ENCODE measurements around the gene KCNG1. TPM values are rescaled to one million over a fixed set of nuclear protein-coding genes. Genes with fewer than 3 reads are reported as not detected.
"Not testable (repeated sequence)": the region's sequence is repeated elsewhere in the genome, so short reads cannot be mapped to it uniquely, and the experiment has no call there.

KCNG1 gene
- total RNA-seq, 1 experiment from 2014 or later = 2.4 TPM

DNA sequence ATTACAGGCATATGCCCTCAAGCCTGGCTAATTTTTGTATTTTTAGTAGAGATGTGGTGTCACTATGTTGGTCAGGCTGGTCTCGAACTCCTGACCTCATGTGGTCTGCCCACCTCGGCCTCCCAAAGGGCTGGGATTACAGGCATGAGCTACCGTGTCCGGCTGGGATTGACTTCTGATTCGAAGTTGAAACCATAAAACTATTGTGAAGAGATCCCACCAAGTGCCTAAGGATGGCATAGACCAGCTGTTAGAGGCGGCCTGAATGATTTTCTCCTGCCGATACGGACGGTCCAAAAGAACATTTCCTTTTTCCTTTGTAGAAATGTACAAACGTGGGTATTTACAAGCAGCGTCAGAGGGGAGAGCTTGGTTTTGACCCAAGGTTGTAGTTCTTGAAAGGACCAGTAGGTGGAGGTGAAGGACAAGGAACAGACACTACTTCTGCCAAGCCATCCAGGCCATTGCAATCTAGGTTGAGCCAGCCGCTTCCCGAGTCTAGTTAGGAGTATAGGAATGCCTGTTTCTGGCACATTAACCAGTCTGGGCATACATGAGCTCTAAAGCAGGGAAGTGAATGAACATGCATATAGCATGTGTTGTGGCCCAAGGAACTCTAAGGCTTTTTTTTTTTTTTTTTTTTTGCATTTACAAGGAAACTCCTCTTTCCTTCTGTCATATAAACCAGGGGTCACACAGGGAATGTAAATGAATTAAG is 35.3 kb downstream of the KCNG1 start:
- DNase-seq (ENCODE audit: low read depth) = peak; percentile 91

DNA sequence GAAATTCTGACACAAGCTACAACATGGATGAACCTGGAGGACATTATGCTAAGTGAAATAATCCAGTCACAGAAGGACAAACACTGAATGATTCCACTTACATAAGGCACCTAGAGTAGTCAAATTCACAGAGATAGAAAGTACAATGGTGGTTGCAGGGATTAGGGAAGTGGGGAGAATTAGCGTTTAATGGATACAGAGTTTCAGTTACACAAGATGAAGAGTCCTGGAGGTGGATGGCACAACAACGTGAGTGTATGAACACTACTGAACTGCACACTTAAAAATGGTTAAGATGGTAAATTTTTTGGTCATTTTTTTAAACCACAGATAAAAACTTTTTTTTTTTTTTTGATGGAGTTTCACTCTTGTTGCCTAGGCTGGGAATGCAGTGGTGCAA is 39.6 kb downstream of the KCNG1 start:
- no peak for DNase-seq (ENCODE audit: low read depth)

DNA sequence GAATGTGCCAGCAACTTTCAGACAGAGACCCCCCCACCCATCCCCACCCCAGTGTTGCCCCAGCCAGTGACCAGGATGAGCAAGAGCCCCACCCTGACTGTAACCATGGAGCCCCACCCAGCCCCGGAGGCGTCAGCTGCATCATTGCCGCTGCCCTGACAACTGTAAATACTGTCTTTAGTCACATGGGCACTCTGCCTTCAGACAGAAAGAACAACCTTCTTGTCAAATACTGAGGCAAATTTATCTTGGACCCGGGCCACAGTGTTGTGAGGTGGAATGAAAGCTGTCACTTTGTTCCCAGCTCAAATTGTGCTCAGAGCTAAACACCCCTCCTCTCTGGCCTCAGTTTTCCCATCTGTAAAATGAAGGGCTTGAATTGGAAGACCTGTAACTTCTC is 40.5 kb downstream of the KCNG1 start:
- DNase-seq (ENCODE audit: low read depth) = peak; percentile 88

DNA sequence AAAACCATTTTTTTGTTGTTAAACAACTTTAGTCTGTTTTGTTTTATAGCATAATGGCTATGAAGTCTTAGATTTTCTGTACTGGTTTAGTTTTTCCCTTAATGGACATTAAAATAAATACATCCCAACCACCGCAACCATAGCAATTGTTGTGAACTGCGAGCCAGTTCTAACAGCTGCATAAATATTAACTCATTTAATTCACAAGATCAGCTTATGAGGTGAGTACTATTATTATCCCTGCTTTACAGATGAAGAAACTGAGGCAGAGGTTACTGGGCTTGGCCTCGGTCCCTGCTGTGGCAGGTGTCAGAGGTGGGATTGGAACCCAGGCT is 41.2 kb downstream of the KCNG1 start:
- no peak for DNase-seq (ENCODE audit: low read depth)

DNA sequence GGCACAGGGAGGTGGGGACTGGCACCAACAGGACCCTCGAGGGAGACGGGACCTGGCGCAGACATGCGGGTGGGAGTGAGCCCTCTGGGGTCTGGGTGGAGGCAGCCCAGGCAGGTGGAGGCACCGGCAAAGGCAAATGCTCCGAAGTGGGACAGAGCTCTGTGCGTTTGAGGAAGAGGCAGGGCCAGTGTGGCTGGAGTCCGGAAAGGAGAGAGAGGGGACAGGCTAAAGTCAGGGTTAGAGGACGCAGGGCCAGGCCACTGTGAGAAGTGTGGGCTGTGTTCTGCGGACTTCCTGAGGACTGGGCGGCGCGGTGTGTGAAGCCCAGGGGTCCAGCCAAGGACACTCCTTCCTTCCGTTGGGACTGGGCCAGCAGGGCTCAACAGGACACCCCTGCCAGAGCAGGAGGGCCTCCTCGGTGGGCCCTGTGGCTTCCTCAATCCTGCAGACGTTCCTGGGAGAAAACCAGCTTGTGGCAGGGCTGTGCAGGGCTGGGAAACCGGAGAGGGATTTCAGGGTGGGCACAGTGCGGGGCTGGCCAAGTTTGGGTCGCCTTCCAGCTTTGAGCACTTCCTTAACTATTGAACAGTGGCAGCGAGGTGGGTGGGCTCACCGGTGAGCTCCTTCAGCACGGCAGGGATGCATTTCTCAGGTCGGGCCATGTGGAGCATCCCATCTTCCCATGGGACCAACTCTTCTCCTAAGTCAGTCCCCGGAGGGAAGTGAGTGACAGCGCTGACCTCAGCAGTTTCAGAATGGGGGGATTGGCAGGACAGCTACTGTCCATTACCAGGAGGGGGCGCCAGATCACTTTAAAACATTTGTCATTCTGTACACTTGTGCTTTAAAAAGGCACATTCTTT is 41.8 kb downstream of the KCNG1 start:
- peak; percentile 80 for DNase-seq (ENCODE audit: low read depth)

DNA sequence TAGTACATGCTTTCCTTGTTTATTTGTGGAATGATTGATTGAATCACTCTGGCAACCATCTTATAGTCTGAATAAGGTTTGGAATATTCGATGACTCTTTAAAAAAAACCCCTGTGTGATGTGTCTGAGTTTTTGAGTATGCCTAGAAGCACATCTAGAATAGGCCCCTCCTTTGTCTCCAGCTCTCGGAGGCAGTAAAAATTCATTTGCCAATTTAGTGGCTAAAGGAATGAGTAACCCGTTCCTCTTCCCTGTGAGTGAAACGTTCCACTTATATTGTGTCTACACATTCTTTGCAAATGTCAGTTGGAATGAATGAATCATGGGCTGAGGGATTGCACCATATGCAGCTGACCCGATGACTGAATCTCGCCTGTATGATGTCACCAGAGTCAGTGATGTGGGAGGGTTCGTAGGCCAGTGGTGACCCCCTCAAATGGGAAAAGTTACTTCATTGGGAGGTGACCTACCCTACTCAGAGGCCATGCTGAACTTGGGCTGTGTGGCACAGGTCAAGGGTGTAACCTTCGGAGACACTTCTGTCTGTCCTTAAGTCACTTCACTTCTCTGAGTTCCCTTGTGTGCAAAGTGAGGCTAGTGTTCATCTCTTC is 42.7 kb downstream of the KCNG1 start:
- peak; percentile 100 for DNase-seq (ENCODE audit: low read depth)

DNA sequence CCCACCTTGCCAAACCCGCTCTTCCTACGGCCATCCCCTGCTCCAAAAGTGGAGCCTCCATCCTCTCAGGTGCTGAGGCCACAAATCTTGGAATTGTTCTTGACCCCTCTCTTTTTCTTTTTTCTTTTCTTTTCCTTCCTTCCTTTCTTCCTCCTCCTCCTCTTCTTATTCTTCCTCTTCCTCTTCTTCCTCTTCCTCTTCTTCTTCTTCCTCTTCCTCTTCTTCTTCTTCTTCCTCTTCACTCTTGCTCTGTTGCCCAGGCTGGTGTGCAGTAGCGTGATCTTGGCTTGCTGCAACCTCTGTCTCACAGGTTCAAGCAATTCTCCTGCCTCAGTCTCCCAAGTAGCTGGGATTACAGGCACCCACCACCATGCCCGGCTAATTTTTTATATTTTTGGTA is 44.4 kb downstream of the KCNG1 start:
- not testable (repeated sequence) for DNase-seq (ENCODE audit: low read depth)

DNA sequence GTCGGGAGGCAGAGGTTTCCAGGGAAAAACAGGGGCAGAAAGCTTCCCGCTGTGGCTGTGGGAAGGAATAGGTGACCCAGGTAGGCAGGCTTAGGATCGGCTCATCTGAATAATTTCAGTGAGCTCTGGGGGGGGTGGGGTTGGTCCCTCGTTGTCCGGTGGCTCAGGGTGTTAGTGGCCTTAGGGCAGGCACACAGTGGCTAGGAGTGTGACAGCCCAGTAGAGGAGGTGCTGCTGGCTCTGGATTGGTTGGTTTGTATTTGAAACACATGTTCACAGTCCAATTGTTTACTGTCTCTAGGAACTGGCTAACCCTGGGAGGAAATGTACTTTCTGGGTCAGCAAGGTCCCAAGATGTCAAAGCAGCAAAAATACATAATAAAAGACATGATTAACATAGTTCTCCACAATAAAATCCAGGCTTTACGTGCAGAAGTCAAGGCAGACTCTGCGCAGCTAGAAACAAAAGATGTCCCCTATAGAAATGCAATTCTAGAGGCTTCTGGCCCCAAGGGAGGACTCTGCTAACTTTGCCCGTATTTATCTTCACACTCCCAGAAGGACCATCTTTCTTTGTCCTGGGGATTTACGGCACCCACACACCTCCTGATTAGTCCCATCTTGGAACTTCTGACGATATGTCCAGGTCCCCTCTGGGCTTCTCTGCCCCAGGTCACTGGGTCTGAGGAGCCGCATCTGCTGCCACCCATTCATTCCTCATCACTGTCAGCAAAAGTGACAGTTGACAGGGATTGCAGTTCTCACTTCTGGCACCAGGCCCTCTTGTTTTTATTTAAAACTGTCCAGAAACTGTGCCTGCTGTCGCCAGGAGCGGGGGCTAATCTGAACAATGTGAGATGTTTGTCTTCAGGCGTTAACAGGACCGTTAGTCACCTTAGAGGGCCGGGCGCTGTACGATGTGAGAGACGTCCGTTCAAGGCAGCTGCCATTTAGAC is 45.6 kb downstream of the KCNG1 start:
- DNase-seq (ENCODE audit: low read depth) = no peak

DNA sequence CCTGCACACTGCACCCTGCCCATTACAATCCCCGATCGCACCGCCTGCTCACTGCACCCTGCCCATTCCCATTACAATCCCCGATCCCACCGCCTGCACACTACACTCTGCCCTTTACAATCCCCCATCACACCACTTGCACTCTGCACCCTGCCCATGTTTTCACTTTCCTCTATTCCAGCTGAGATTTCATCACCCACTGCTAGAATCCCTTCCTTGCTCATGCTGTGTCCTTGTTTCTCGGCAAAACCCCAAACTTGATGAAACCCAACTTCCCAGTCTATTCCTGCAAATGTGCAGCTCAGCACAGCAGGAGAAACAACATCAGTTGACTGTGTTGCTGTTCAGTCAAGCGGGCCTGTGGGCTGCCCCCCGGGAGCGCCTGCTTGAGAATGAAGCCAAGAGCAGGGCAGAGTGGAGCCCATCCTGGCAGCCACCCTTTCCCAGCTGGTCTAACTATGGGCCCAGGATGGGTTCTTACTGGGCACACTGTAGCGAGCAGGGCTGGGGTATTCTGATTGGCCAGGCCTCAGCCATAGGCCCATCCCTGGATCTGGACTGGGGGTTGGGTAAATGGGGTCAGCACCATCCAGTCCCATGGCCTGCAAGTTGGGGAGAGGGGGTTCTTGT is 47.1 kb downstream of the KCNG1 start:
- no peak for DNase-seq (ENCODE audit: low read depth)

DNA sequence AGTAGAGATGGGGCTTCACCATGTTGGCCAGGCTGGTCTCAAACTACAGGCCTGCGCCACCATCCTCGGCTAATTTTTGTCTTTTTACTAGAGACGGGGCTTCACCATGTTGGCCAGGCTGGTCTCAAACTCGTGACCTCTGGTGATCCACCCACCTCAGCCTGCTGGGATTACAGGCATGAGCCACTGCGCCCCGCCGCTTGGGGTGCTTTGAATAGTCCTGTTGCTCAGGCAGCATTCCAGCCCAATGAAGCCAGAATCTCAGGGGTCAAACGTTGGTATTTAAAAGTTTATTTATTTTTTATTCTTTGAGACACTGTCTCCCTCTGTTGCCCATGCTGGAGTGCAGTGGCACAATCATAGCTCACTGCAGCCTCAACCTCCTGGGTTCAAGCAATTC is 53.0 kb downstream of the KCNG1 start:
- DNase-seq (ENCODE audit: low read depth) = no peak

DNA sequence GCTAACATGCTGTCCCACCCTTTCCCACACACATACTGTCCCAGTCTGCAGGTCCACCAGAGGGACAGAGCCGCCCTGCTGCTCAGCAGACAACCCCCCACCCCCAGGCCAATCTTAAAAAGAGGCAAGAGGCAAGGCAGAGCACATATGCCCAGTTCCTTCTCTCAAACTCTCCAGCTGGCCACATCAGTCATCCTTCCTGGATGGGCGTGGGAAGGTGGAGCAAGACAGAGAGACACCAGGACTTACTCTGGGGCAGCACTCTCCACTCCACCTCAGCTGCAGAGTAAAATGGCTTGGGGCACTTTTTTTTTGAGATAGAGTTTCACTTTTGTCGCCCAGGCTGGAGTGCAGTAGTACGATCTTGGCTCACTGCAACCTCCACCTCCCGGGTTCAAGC is 53.5 kb downstream of the KCNG1 start:
- DNase-seq (ENCODE audit: low read depth) = no peak

DNA sequence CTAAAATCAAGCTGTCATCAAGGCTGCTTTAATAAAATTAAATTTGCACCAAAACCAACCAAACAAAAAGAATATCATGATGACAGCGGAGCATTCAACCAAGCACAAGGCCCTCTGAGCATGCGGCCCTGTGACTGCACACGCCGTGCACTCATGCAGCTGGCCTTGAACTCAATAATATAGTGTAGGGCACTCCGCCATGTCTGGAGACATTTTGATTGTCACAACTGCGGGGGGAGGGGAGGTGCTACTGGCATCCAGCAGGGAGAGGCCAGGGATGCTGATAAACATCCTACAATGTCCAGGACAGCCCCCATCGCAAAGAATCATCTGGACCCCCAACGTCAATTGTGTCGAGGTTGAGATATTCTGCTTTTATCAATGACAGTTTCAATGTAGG is 54.6 kb downstream of the KCNG1 start:
- no peak for DNase-seq (ENCODE audit: low read depth)

DNA sequence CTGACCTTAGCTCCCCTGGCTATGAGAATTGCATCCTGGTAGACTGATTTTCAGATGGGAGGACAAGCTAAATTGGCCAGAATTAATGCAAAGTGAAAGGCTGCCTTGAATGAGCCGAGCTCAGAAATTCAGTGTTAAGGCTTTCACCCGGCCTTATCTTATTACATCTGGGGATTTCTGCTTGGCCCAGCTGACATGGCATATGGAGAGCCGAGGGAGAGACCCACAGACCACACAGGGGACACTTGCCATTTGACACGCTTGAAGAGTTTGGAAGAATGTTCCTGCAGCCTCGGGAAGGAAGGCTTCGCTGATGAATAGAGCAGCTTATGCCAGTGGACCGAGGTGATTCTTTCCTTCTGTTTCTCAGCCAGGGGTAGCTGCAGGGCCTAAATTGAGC is 55.3 kb downstream of the KCNG1 start:
- DNase-seq (ENCODE audit: low read depth) = peak; percentile 78

DNA sequence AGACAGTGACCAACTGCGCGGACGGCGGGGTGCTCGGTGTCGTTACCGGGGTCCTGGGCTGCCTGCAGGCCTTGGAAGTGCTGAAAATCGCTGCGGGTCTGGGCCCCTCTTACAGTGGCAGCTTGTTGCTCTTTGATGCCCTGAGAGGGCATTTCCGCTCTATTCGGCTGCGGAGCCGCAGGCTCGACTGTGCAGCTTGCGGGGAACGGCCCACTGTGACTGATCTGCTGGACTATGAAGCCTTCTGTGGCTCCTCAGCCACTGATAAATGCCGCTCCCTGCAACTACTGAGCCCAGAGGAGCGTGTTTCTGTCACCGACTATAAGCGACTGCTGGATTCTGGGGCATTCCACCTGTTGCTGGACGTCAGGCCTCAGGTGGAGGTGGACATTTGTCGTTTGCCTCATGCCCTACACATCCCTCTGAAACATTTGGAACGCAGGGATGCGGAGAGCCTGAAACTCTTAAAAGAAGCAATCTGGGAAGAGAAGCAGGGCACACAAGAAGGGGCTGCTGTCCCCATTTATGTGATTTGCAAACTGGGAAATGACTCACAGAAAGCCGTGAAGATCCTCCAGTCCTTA is 63.3 kb downstream of the KCNG1 start:
- DNase-seq (ENCODE audit: low read depth) = no peak

DNA sequence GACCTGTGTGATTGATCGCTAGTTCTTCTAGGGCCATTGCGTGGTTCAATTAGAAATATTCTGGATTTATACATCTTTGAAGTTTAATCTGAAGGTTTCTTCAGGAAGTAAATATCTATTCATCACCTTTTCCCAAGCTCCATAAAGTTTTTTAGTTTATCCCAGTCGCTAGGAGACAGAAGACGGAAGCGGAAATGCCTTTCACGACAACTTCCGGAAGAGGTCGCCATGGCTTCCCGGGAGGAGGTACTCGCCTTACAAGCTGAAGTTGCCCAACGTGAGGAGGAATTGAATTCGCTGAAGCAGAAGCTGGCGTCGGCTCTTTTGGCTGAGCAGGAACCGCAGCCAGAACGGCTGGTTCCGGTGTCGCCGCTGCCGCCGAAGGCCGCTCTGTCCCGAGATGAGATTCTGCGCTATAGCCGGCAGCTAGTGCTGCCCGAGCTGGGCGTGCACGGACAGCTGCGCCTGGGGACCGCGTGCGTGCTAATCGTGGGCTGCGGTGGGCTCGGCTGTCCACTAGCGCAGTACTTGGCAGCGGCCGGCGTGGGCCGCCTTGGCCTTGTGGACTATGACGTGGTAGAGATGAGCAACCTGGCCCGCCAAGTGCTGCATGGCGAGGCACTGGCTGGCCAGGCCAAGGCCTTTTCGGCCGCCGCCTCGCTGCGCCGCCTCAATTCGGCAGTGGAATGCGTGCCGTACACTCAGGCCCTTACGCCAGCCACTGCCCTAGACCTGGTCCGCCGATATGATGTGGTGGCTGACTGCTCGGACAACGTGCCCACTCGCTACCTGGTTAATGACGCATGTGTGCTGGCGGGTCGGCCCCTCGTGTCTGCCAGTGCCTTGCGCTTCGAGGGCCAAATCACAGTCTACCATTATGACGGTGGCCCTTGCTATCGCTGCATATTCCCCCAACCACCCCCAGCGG is 64.0 kb downstream of the KCNG1 start, which contains the start of gene MOCS3:
Gene MOCS3, plus strand, starts transcription at position 204 of the 928 bp plus-strand sequence. Its CDS starts 25 bp downstream, at position 229.
- peak; percentile 94 for DNase-seq (ENCODE audit: low read depth)

DNA sequence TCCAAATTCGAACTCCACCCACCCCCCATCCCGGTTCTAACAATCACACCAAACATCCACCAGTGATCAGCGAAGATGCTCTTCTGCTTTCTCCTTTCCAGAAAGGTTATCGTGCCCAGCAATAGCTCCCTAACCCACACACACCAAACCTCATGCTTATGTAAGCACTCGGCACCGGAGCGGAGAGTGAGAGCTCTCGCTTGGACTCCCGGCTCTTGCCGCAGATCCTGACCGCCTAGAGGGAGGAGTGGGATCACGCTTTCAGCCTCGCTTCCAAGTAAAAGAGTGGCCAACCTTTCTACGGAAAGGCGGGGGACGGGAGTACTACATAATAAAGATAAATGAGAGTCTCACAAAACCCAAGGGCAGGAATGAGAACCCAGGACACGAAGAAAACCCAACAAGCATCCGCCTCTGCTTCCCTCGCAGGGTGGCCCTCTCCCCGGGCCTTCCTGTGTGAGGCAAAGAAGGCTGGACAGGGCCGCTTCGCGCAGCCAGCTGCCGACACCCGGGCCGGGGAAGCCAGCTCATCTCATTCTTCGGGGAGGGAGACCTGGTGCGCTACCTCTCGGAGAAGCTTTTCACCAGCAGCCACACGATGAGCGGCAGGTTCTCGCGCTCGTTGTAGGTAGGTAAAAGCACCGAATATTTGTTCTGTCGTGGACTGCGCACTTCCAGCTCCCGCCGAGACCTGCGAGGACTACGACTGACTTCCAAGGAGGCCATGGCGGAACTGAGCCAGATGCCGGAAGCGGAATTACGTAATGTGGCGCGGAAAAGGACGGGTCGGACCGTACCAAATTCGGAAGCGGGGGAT is 64.9 kb downstream of the KCNG1 start, which contains the start of gene DPM1:
Gene DPM1, minus strand, starts transcription at position 735 of the 817 bp plus-strand sequence. Its CDS starts 9 bp downstream, at position 726.
- DNase-seq (ENCODE audit: low read depth) = peak; percentile 86

DNA sequence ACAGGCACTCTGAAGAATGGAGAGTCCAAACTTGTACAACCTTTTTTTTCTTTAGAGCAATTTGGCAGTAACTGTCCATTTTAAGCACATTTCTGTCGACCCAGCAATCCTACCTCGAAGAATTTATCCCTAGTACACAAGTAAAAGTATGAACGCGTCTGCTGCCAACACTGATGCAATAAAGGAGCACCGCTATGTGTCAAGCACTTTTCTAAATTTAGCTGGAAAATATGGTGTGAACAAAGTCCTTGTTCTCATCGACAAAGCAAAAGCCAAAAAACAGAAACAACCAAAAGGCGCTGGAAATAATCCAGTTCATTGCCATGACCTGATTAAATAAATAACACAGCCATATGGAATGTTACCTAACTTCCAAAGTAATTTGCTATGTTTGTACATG is 65.6 kb downstream of the KCNG1 start:
- no peak for DNase-seq (ENCODE audit: low read depth)

DNA sequence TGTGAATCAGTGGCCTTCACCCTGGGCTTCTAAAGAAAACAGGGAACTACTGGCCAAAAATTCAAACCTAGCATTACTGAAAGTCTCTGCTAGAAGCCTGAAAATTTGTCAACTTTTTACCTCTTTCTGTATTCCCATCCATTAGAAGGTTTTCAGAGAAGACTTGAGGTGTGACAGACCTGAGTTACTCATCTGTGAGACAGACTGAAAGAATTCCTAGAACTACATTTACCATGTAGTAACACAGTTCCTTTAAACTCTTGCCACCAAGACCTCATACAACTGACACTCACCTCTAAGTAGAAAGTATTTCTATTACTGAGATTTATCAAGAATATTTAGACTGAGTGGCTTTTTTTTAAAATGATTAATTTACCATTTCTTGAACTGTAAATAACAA is 69.1 kb downstream of the KCNG1 start:
- DNase-seq (ENCODE audit: low read depth) = no peak
